ENCODE data around the gene HUS1B. TPM values are rescaled to one million over a fixed set of nuclear protein-coding genes. Genes with fewer than 3 reads are reported as not detected.

Gene HUS1B
- total and polyA plus RNA-seq, 2 of the 8 experiments (the other 6 are each of a cell fraction or from before 2014, with no cell fraction given): 0.48 to 1.1 TPM

- TF ChIP-seq SRF (IDR thresholded peaks at IDR 0.05; ENCODE audit: low read depth, low read length): no peak
- TF ChIP-seq YY1 (IDR thresholded peaks at IDR 0.05; ENCODE audit: low read depth, low read length): no peak
- TF ChIP-seq CHD2 (IDR thresholded peaks at IDR 0.05; ENCODE audit: low read length): no peak
These were observed 21.0 kb upstream of the HUS1B start (continued) for GRCh38 chr6:677919-678318.
